Esophagus squamous epithelium (tissue), 4 donors: ENCODE measurements around the gene NEUROG3.

ENCODE experiments used
- CTCF ChIP-seq, 6 experiments: fragments of 450-650 bp in 4 of 6; fragments of 200-600 bp in 2 of 6; sonication (generic) in 2 of 6; IDR thresholded peaks; one replicate each; pipeline ENCODE4 v1.5.1; 2016 to 2019; ENCODE audit warnings: antibody characterized with exemption in 6 of 6, mild to moderate bottlenecking in 4 of 6, moderate library complexity in 4 of 6
- POLR2A ChIP-seq, 4 donors: fragments of 450-650 bp; IDR thresholded peaks; one replicate each; pipeline ENCODE4 v1.6.1; 2017; ENCODE audit warnings: antibody characterized with exemption in 4 of 4, mild to moderate bottlenecking in 4 of 4, moderate library complexity in 3 of 4

- TF ChIP-seq CTCF (IDR thresholded peaks at IDR 0.05) (no peak), POLR2A (IDR thresholded peaks at IDR 0.05) (no peak)
These were observed 13.7 kb downstream of the NEUROG3 start for GRCh38 chr10:69559525-69559924.
